GM12878 (cell line): ENCODE data around the gene TRAIP. TPM values are rescaled to one million over a fixed set of nuclear protein-coding genes. Genes with fewer than 3 reads are reported as not detected.

ENCODE experiments used
- CHD4 ChIP-seq: fragments of 200-600 bp; sonication (generic); IDR thresholded peaks from 2 replicates; pipeline ENCODE4 v1.6.1; 2016; ENCODE audit warnings: mild to moderate bottlenecking
- HCFC1 ChIP-seq: fragments of 150-350 bp; IDR thresholded peaks from 2 replicates; pipeline ENCODE4 v1.6.1; 2014; ENCODE audit warnings: low read length
- HDGF ChIP-seq: fragments of 450-650 bp; IDR thresholded peaks from 2 replicates; pipeline ENCODE4 v1.6.1; 2016; ENCODE audit warnings: antibody characterized with exemption
- IKZF2 ChIP-seq, 2 experiments: fragments of 450-650 bp; IDR thresholded peaks; 2 replicates each; pipeline ENCODE4 v1.6.1; 2017; ENCODE audit warnings: mild to moderate bottlenecking in 2 of 2, moderate library complexity in 2 of 2
- MEF2A ChIP-seq: IDR thresholded peaks from 2 replicates; pipeline ENCODE4 v1.6.1; 2011; ENCODE audit warnings: low read depth, mild to moderate bottlenecking, low read length, moderate library complexity; ENCODE audit not compliant: insufficient read depth
- MTA2 ChIP-seq: fragments of 450-650 bp; IDR thresholded peaks from 2 replicates; pipeline ENCODE4 v1.6.1; 2016; ENCODE audit warnings: low read depth, mild to moderate bottlenecking, moderate library complexity
- MXI1 ChIP-seq: fragments of 150-350 bp; IDR thresholded peaks from 2 replicates; pipeline ENCODE4 v1.6.1; 2011; ENCODE audit warnings: low read depth, mild to moderate bottlenecking, inconsistent platforms, low read length, improper control_type of control experiment
- NBN ChIP-seq: fragments of 450-650 bp; IDR thresholded peaks from 2 replicates; pipeline ENCODE4 v1.6.1; 2016
- NFIC ChIP-seq: IDR thresholded peaks from 2 replicates; pipeline ENCODE4 v1.6.1; 2012; ENCODE audit warnings: low read depth, mild to moderate bottlenecking, inconsistent platforms, low read length, moderate library complexity
- NKRF ChIP-seq: fragments of 450-650 bp; conservative IDR thresholded peaks from 2 replicates; pipeline ENCODE4 v1.6.1; 2017; ENCODE audit warnings: mild to moderate bottlenecking, moderate library complexity
- NRF1 ChIP-seq: conservative IDR thresholded peaks from 2 replicates; pipeline ENCODE4 v1.6.1; 2011; ENCODE audit warnings: mild to moderate bottlenecking, low read depth, low read length, improper control_type of control experiment
- POLR2AphosphoS2 ChIP-seq: IDR thresholded peaks from 2 replicates; pipeline ENCODE4 v1.6.1; 2011; ENCODE audit warnings: low read depth, mild to moderate bottlenecking, low read length, improper control_type of control experiment, moderate library complexity
- SIX5 ChIP-seq: IDR thresholded peaks from 2 replicates; pipeline ENCODE4 v1.6.1; 2011; ENCODE audit warnings: mild to moderate bottlenecking, low read depth, low read length, moderate library complexity; ENCODE audit not compliant: severe bottlenecking
- TARDBP ChIP-seq: IDR thresholded peaks from 2 replicates; pipeline ENCODE4 v1.6.1; 2016; ENCODE audit warnings: borderline replicate concordance
- ZBED1 ChIP-seq: IDR thresholded peaks from 2 replicates; pipeline ENCODE4 v1.6.1; 2016; ENCODE audit warnings: borderline replicate concordance
- ZNF622 ChIP-seq: fragments of 450-650 bp; IDR thresholded peaks from 2 replicates; pipeline ENCODE4 v1.6.1; 2017; ENCODE audit warnings: mild to moderate bottlenecking, inconsistent platforms
- polyA plus RNA-seq, 11 experiments: library from polyadenylated mRNA; depleted of rRNA in 4 of 11; unstranded in 6 of 11; stranded (reverse) in 5 of 11; fragments of >200 nt; fragmentation: Nextera tagmentation in 4 of 11; fragmentation: Illumina TruSeq in 1 of 11; extraction: Ambion mirVana in 4 of 11; extraction: Trizol in 1 of 11; gene quantifications; 1 replicate in 1 of 11; 2 replicates in 10 of 11; pipeline versions ENCODE4 v1.2.1 to v1.2.3, GENCODE V29; 2011 to 2016; ENCODE audit warnings: inconsistent platforms in 2 of 11, missing spikeins in 2 of 11, low read depth in 1 of 11
- total RNA-seq, 4 experiments: library from RNA; depleted of rRNA in 3 of 4; stranded (reverse); fragments of >200 nt in 3 of 4; fragmentation: Illumina TruSeq in 1 of 4; extraction: Trizol in 1 of 4; gene quantifications; 2 replicates each; pipeline versions ENCODE4 v1.2.1 to v1.2.3, GENCODE V29; 2013 to 2021
- TF ChIP-seq, protein P1 (sequence below): fragments of 450-650 bp; IDR thresholded peaks from 2 replicates; pipeline ENCODE4 v1.6.1; 2017; ENCODE audit warnings: borderline replicate concordance

TRAIP gene
- total and polyA plus RNA-seq, 10 of the 15 experiments (the other 5 are each of a cell fraction or from before 2014, with no cell fraction given): 15.9 to 37.0 (median 23.1) TPM

DNA sequence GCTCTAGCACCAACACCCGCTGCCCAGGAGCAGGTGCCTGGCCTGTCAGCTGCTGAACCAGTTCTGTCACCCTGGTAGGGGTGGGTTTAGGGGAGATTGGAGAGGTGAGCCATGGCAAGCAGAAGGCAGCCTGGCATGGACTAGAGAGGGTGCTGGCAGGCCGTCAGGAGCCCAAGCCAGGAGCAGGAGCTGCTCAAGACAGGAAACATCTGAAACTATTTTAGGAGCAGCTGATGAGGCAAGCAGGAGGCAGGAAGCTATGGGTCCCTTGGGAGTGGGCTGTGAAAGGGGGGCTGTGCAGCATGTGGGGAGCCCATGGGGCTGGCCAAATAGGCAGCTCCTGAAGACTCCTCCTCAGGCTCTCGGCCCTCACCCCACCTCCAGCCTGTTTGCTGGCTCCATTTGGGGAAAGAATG lies 51.0 kb downstream of the TRAIP start (continued):
- no peak for TF ChIP-seq MXI1
- TF ChIP-seq NBN: 0 out of 2 replicates have a peak, but pooled peaks have one; percentile 22
- TF ChIP-seq SIX5: no peak
- no peak for TF ChIP-seq ZBED1
- no peak for TF ChIP-seq CHD4
- TF ChIP-seq MTA2: no peak
- TF ChIP-seq HDGF: 0 out of 2 replicates have a peak, but pooled peaks have one; percentile 41
- TF ChIP-seq POLR2AphosphoS2: no peak
- no peak for TF ChIP-seq TARDBP
- TF ChIP-seq NFIC: no peak
- TF ChIP-seq NRF1: no peak
- no peak for TF ChIP-seq ZNF622
- TF ChIP-seq IKZF2 (IDR thresholded peaks at IDR 0.05): peak; percentile 43 to 52; a peak in 2 of 4 replicates
- TF ChIP-seq, protein P1, sequence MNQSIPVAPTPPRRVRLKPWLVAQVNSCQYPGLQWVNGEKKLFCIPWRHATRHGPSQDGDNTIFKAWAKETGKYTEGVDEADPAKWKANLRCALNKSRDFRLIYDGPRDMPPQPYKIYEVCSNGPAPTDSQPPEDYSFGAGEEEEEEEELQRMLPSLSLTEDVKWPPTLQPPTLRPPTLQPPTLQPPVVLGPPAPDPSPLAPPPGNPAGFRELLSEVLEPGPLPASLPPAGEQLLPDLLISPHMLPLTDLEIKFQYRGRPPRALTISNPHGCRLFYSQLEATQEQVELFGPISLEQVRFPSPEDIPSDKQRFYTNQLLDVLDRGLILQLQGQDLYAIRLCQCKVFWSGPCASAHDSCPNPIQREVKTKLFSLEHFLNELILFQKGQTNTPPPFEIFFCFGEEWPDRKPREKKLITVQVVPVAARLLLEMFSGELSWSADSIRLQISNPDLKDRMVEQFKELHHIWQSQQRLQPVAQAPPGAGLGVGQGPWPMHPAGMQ: no peak
- no peak for TF ChIP-seq HCFC1
- no peak for TF ChIP-seq NKRF
- TF ChIP-seq MEF2A: peak; percentile 86
- TF ChIP-seq, all 136 proteins: peak for 16
